ENCODE results near the gene PDZD2.

Gene PDZD2

DNA sequence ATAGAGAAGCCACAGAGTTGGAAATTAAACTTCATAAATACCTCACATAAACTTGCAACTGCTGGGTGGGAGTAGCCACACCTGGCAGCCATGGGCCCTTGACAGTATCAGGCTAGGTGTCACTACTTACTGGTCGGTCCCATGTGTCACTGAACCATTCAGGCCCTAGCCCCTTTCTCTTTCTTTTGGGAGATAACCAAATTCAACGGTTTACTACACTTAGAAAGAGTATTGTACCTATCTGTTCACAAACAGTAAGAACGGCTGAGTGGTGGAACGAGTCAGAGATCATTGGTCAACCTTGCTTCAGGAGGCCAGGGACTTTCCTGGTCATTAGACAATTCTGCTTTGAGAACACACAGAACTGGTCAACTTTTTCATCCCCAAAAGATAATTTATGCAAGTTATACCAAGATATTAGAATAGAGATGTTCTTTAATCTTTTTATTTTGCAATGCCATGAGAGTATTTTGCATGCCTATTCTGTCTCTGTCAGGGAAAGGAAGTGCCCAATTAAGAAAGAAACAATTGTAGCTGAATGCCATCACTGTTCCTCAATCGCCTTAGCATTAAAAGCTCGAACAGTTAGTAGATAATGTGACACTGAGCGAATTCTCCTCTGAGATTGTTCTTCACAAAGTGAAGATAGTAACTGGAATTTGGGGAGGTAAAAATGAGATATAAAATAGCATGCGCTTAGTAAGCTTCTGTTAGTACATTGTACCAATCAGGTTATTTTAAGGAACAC lies 484.3 kb downstream of the PDZD2 start:
- H4K20me1 ChIP-seq (ENCODE audit: insufficient read depth, low read length), result peaks cover 32% of the 10 kb centered on the region
- no peak overlapping the region for H2AFZ ChIP-seq (ENCODE audit: low read depth, low read length)
- no peaks in the 10 kb centered on the region for H3K4me1 ChIP-seq (ENCODE audit: low read length)
- peaks cover 45% of the 10 kb centered on the region for H3K79me2 ChIP-seq (ENCODE audit: low read length)
- H3K9me3 ChIP-seq (ENCODE audit: insufficient read depth, low read length), result no peaks in the 10 kb centered on the region
- H3K4me2 ChIP-seq (ENCODE audit: low read length), result no peak overlapping the region
- H3K36me3 ChIP-seq (replicated peaks; ENCODE audit: low read depth, low read length), result peaks cover 17% of the 10 kb centered on the region
- TF ChIP-seq, protein P1, sequence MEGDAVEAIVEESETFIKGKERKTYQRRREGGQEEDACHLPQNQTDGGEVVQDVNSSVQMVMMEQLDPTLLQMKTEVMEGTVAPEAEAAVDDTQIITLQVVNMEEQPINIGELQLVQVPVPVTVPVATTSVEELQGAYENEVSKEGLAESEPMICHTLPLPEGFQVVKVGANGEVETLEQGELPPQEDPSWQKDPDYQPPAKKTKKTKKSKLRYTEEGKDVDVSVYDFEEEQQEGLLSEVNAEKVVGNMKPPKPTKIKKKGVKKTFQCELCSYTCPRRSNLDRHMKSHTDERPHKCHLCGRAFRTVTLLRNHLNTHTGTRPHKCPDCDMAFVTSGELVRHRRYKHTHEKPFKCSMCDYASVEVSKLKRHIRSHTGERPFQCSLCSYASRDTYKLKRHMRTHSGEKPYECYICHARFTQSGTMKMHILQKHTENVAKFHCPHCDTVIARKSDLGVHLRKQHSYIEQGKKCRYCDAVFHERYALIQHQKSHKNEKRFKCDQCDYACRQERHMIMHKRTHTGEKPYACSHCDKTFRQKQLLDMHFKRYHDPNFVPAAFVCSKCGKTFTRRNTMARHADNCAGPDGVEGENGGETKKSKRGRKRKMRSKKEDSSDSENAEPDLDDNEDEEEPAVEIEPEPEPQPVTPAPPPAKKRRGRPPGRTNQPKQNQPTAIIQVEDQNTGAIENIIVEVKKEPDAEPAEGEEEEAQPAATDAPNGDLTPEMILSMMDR (IDR thresholded peaks at IDR 0.05; ENCODE audit: low read depth, low read length), result no peak
- TF ChIP-seq EZH2phosphoT487 (IDR thresholded peaks at IDR 0.05; ENCODE audit: low read depth), result no peak
- no peak overlapping the region for H3K9ac ChIP-seq (ENCODE audit: low read length)
- no peak overlapping the region for H3K4me3 ChIP-seq (ENCODE audit: low read length)
- H3K27ac ChIP-seq (ENCODE audit: low read length), result no peak overlapping the region
- H3K27me3 ChIP-seq (ENCODE audit: low read depth, low read length), result no peaks in the 10 kb centered on the region

- Histone ChIP-seq H3K27ac (ENCODE audit: low read length) (no peak overlapping the region), H4K20me1 (ENCODE audit: insufficient read depth, low read length) (peaks cover 32% of the 10 kb centered on the region), H3K4me2 (ENCODE audit: low read length) (no peak overlapping the region), H3K9ac (ENCODE audit: low read length) (no peak overlapping the region), H3K27me3 (ENCODE audit: low read depth, low read length) (no peaks in the 10 kb centered on the region), H3K36me3 (replicated peaks; ENCODE audit: low read depth, low read length) (peaks cover 17% of the 10 kb centered on the region), H3K4me3 (ENCODE audit: low read length) (no peak overlapping the region), H2AFZ (ENCODE audit: low read depth, low read length) (no peak overlapping the region), H3K9me3 (ENCODE audit: insufficient read depth, low read length) (no peaks in the 10 kb centered on the region), H3K79me2 (ENCODE audit: low read length) (peaks cover 53% of the 10 kb centered on the region), H3K4me1 (ENCODE audit: low read length) (no peaks in the 10 kb centered on the region)
- TF ChIP-seq, protein P1 (IDR thresholded peaks at IDR 0.05; ENCODE audit: low read depth, low read length), result no peak
- no peak for TF ChIP-seq EZH2phosphoT487 (IDR thresholded peaks at IDR 0.05; ENCODE audit: low read depth)
Measured at GRCh38 chr5:32123889-32124676, 485.2 kb downstream of the PDZD2 start.

DNA sequence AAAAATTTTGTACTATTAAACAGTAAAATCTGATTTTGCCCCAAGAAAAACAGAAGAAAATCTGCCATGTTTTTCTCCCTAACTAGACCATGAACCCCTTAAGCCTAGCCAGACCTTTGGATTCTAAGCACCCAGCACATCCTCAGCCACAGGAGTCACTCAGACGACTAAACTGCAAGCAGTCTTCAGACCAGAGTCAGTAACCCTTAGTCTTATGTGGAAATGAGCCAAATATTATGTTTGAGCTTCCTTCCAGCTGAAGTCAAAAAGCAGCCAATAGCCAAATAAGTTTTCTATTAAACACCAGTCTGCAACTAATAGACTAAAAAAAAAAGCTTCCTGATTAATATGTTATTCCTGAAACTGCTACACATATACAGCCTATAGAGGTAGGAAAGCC lies 487.8 kb downstream of the PDZD2 start:
- Histone ChIP-seq H3K9me3 (ENCODE audit: insufficient read depth, low read length) (no peaks in the 10 kb centered on the region), H3K4me1 (ENCODE audit: low read length) (no peaks in the 10 kb centered on the region), H3K79me2 (ENCODE audit: low read length) (peaks cover 76% of the 10 kb centered on the region), H2AFZ (ENCODE audit: low read depth, low read length) (no peak overlapping the region), H3K9ac (ENCODE audit: low read length) (no peak overlapping the region), H3K36me3 (replicated peaks; ENCODE audit: low read depth, low read length) (peaks cover 17% of the 10 kb centered on the region), H3K27ac (ENCODE audit: low read length) (no peak overlapping the region), H4K20me1 (ENCODE audit: insufficient read depth, low read length) (peaks cover 41% of the 10 kb centered on the region), H3K4me2 (ENCODE audit: low read length) (no peak overlapping the region), H3K4me3 (ENCODE audit: low read length) (no peak overlapping the region), H3K27me3 (ENCODE audit: low read depth, low read length) (no peaks in the 10 kb centered on the region)
- TF ChIP-seq, protein P1 (IDR thresholded peaks at IDR 0.05; ENCODE audit: low read depth, low read length), result no peak
- no peak for TF ChIP-seq EZH2phosphoT487 (IDR thresholded peaks at IDR 0.05; ENCODE audit: low read depth)

DNA sequence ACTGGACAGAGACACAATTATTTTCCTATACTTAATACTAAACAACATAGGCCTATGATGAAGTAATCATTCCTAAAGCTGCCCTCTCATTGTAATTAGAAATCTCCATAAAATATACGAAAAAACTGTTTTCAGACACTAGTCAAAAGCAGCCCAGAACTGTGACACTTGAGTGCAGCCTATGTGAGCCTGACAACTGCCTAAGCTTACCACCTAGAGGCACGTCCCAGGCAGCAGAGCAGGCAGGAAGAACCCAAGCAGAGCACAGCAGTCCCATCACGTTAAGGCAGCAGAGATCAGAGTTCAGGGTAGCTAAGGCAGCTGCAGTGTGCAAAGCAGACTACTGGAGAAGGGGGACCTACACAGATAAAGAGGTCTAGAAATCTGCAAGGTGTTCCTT lies 488.8 kb downstream of the PDZD2 start:
- Histone ChIP-seq H3K36me3 (replicated peaks; ENCODE audit: low read depth, low read length) (peaks cover 17% of the 10 kb centered on the region), H4K20me1 (ENCODE audit: insufficient read depth, low read length) (peaks cover 35% of the 10 kb centered on the region)
- TF ChIP-seq EZH2phosphoT487 (IDR thresholded peaks at IDR 0.05; ENCODE audit: low read depth), result no peak
- TF ChIP-seq, protein P1 (IDR thresholded peaks at IDR 0.05; ENCODE audit: low read depth, low read length), result no peak

More for the DNA sequence above, 488.8 kb downstream of the PDZD2 start:
- Histone ChIP-seq H3K27ac (ENCODE audit: low read length) (no peak overlapping the region), H3K27me3 (ENCODE audit: low read depth, low read length) (no peaks in the 10 kb centered on the region), H3K4me3 (ENCODE audit: low read length) (no peak overlapping the region), H3K9ac (ENCODE audit: low read length) (no peak overlapping the region), H3K79me2 (ENCODE audit: low read length) (peaks cover 78% of the 10 kb centered on the region), H3K9me3 (ENCODE audit: insufficient read depth, low read length) (no peaks in the 10 kb centered on the region), H2AFZ (ENCODE audit: low read depth, low read length) (no peak overlapping the region), H3K4me1 (ENCODE audit: low read length) (no peaks in the 10 kb centered on the region), H3K4me2 (ENCODE audit: low read length) (no peak overlapping the region)

Data from OCI-LY3 (cell line).